Endometrium (tissue), 2 donors: ENCODE results near the gene SUDS3.
"Not testable (repeated sequence)": the region's sequence is repeated elsewhere in the genome, so short reads cannot be mapped to it uniquely, and the experiment has no call there.

Source experiments
- FAIRE-seq: peaks from 2 replicates; lab custom pipeline; 2012; peaks lifted over from hg19 to GRCh38; lab: Jason Lieb, UNC
- donor health status: control.
- donor health status: control.

The SUDS3 gene

GRCh38 chr12:118376089-118377020 is at the start of gene SUDS3:
Gene SUDS3, plus strand, starts transcription at chr12:118376555. Its CDS starts 137 bp downstream, at chr12:118376692.
- FAIRE-seq, result no peak

- FAIRE-seq, result peak; percentile 72
Observed at GRCh38 chr12:118326991-118327390, 49.4 kb upstream of the SUDS3 start.

GRCh38 chr12:118327391-118327790 is 49.0 kb upstream of the SUDS3 start:
- FAIRE-seq, result no peak

GRCh38 chr12:118328486-118329330 is 47.6 kb upstream of the SUDS3 start:
- FAIRE-seq, result no peak

- no peak for FAIRE-seq
Observed at GRCh38 chr12:118330421-118331018, 45.8 kb upstream of the SUDS3 start.

GRCh38 chr12:118332511-118332910 is 43.8 kb upstream of the SUDS3 start:
- FAIRE-seq, result no peak

- no peak for FAIRE-seq
Observed at GRCh38 chr12:118334241-118334640, 42.1 kb upstream of the SUDS3 start.

- FAIRE-seq, result no peak
Observed at GRCh38 chr12:118334939-118335567, 41.3 kb upstream of the SUDS3 start.

- FAIRE-seq, result no peak
Observed at GRCh38 chr12:118336123-118336522, 40.2 kb upstream of the SUDS3 start.

- no peak for FAIRE-seq
Observed at GRCh38 chr12:118337194-118337838, 39.0 kb upstream of the SUDS3 start.

GRCh38 chr12:118342090-118342489 is 34.3 kb upstream of the SUDS3 start:
- no peak for FAIRE-seq

- no peak for FAIRE-seq
Observed at GRCh38 chr12:118344829-118345228, 31.5 kb upstream of the SUDS3 start.

GRCh38 chr12:118345355-118345754 is 31.0 kb upstream of the SUDS3 start:
- FAIRE-seq, result no peak

GRCh38 chr12:118346895-118347294 is 29.5 kb upstream of the SUDS3 start:
- FAIRE-seq, result no peak

- FAIRE-seq, result no peak
Observed at GRCh38 chr12:118347916-118348315, 28.4 kb upstream of the SUDS3 start.

GRCh38 chr12:118350908-118351559 is 25.3 kb upstream of the SUDS3 start:
- no peak for FAIRE-seq

GRCh38 chr12:118353721-118354120 is 22.6 kb upstream of the SUDS3 start:
- FAIRE-seq, result no peak

GRCh38 chr12:118354503-118354902 is 21.9 kb upstream of the SUDS3 start:
- FAIRE-seq, result not testable (repeated sequence)

GRCh38 chr12:118354903-118355302 is 21.5 kb upstream of the SUDS3 start:
- no peak for FAIRE-seq

GRCh38 chr12:118355843-118356242 is 20.5 kb upstream of the SUDS3 start:
- no peak for FAIRE-seq

GRCh38 chr12:118356809-118357256 is 19.5 kb upstream of the SUDS3 start:
- FAIRE-seq, result no peak
